HepG2 (cell line): ENCODE data around the gene RNF40. TPM values are rescaled to one million over a fixed set of nuclear protein-coding genes. Genes with fewer than 3 reads are reported as not detected.

Source experiments
- ATAC-seq: fragments of 200-7000 bp; cut with Tn5 transposase; 3 replicates; pipeline ENCODE4 v1.9.1; 2020; ENCODE audit warnings: mild to moderate bottlenecking, moderate library complexity
- BruUV-seq: library from RNA; stranded (reverse); fragments of 400-500 nt; replicated peaks from 2 replicates; lab custom pipeline; 2021; lab: Mats Ljungman, UMichigan
- CTCF ChIA-PET: fragments of 300-600 bp; formaldehyde crosslinking; extraction: SDS; loops from one replicate; lab custom pipeline; 2021; ENCODE audit warnings: low total read pairs, inconsistent platforms, low intra/inter-chr PET ratio; lab: Yijun Ruan, JAX
- POLR2A ChIA-PET: fragments of 350-600 bp; sonication (Branson Sonifier 250); formaldehyde crosslinking; loops from one replicate; lab custom pipeline; 2020; ENCODE audit warnings: antibody characterized with exemption, inconsistent platforms; lab: Yijun Ruan, JAX
- DNase-seq: peaks from one replicate; pipeline ENCODE4 v3.0.0-alpha.2; 2015; ENCODE audit warnings: low spot score
- FAIRE-seq: peaks from 3 replicates; lab custom pipeline; 2011; peaks lifted over from hg19 to GRCh38; lab: Jason Lieb, UNC
- H2AFZ ChIP-seq: one replicate; pipeline ENCODE4 v1.6.1; 2011; ENCODE audit warnings: low read length, inconsistent platforms
- H3K27ac ChIP-seq: fragments of 300-600 bp; 3 replicates; pipeline ENCODE4 v1.8.0; 2011; ENCODE audit warnings: mixed run types, mild to moderate bottlenecking, mixed read lengths, low read length, inconsistent platforms; ENCODE audit not compliant: insufficient read depth; ENCODE audit errors: extremely low read length
- H3K27me3 ChIP-seq, 2 experiments: fragments of 200-600 bp in 1 of 2; 2 replicates in 1 of 2; 3 replicates in 1 of 2; pipeline versions ENCODE4 v1.6.0 to v1.8.0; 2011; ENCODE audit warnings: low read length in 2 of 2, mild to moderate bottlenecking in 2 of 2, moderate library complexity in 2 of 2, inconsistent platforms in 1 of 2; ENCODE audit not compliant: insufficient read depth in 2 of 2, control insufficient read depth in 1 of 2
- H3K36me3 ChIP-seq, 2 experiments: fragments of 200-600 bp in 1 of 2; replicated peaks in 1 of 2; 2 replicates in 1 of 2; 3 replicates in 1 of 2; pipeline versions ENCODE4 v1.5.1 to v1.8.0; 2011; ENCODE audit warnings: low read length in 2 of 2, inconsistent platforms in 1 of 2; ENCODE audit not compliant: insufficient read depth in 2 of 2, control insufficient read depth in 1 of 2
- H3K4me1 ChIP-seq: 2 replicates; pipeline ENCODE4 v1.5.1; 2012; ENCODE audit warnings: low read length, inconsistent platforms; ENCODE audit not compliant: insufficient read depth
- H3K4me2 ChIP-seq: 2 replicates; pipeline ENCODE4 v1.6.0; 2011; ENCODE audit warnings: low read depth, low read length, inconsistent platforms
- H3K4me3 ChIP-seq, 3 experiments: fragments of 200-600 bp in 1 of 3; sonication (generic), shearing (Covaris generic) in 1 of 3; replicated peaks in 1 of 3; 2 replicates each; pipeline ENCODE4 v1.5.1; 2011 to 2016; ENCODE audit warnings: low read length in 3 of 3, inconsistent platforms in 2 of 3, low read depth in 2 of 3, mild to moderate bottlenecking in 2 of 3, control low read depth in 1 of 3, mixed read lengths in 1 of 3; ENCODE audit not compliant: insufficient read depth in 1 of 3
- H3K79me2 ChIP-seq: one replicate; pipeline ENCODE4 v1.6.1; 2011; ENCODE audit warnings: low read length, inconsistent platforms; ENCODE audit not compliant: insufficient read depth
- H3K9ac ChIP-seq: 2 replicates; pipeline ENCODE4 v1.6.0; 2011; ENCODE audit warnings: mild to moderate bottlenecking, low read depth, low read length, inconsistent platforms; ENCODE audit not compliant: insufficient read depth
- H3K9me3 ChIP-seq: 2 replicates; pipeline ENCODE4 v1.5.1; 2012; ENCODE audit warnings: mild to moderate bottlenecking, low read length
- H4K20me1 ChIP-seq: 2 replicates; pipeline ENCODE4 v1.6.0; 2011; ENCODE audit warnings: inconsistent platforms, mild to moderate bottlenecking, low read length, moderate library complexity; ENCODE audit not compliant: insufficient read depth
- AGO1 ChIP-seq: fragments of 200-400 bp; formaldehyde crosslinking; IDR thresholded peaks from 2 replicates; pipeline ENCODE4 v1.6.1; 2017; ENCODE audit warnings: mild to moderate bottlenecking, low read depth, low read length, moderate library complexity; ENCODE audit not compliant: poor library complexity, severe bottlenecking
- AKNA ChIP-seq: sonication (generic); formaldehyde crosslinking; IDR thresholded peaks from 2 replicates; pipeline ENCODE4 v1.4.0; 2020; ENCODE audit warnings: missing genetic modification reagents, borderline replicate concordance
- BCLAF1 ChIP-seq: fragments of 450-650 bp; IDR thresholded peaks from 2 replicates; pipeline ENCODE4 v1.6.1; 2017; ENCODE audit warnings: mild to moderate bottlenecking
- DNMT1 ChIP-seq: sonication (generic); formaldehyde crosslinking; IDR thresholded peaks from 2 replicates; pipeline ENCODE4 v1.5.1; 2020; ENCODE audit warnings: mild to moderate bottlenecking, missing genetic modification reagents
- FIP1L1 ChIP-seq: fragments of 200-400 bp; formaldehyde crosslinking; IDR thresholded peaks from 2 replicates; pipeline ENCODE4 v1.6.1; 2018; ENCODE audit warnings: low read depth, mild to moderate bottlenecking, low read length, moderate library complexity, borderline replicate concordance; ENCODE audit not compliant: insufficient read depth
- IKZF1 ChIP-seq: fragments of 450-650 bp; IDR thresholded peaks from 2 replicates; pipeline ENCODE4 v1.7.1; 2016
- IKZF4 ChIP-seq: sonication (generic); formaldehyde crosslinking; IDR thresholded peaks from 2 replicates; pipeline ENCODE4 v1.5.1; 2020; ENCODE audit warnings: borderline replicate concordance, mild to moderate bottlenecking, low read depth, missing genetic modification reagents; ENCODE audit errors: not compliant biosample characterization
- KDM5B ChIP-seq: sonication (generic); formaldehyde crosslinking; IDR thresholded peaks from 2 replicates; pipeline ENCODE4 v1.4.0; 2020; ENCODE audit warnings: missing genetic modification reagents, mild to moderate bottlenecking, borderline replicate concordance
- KMT2B ChIP-seq: IDR thresholded peaks from 2 replicates; pipeline ENCODE4 v1.6.1; 2016; ENCODE audit warnings: missing genetic modification reagents, missing compliant biosample characterization
- POLR2AphosphoS5 ChIP-seq: IDR thresholded peaks from 2 replicates; pipeline ENCODE4 v1.6.1; 2012; ENCODE audit warnings: low read depth, low read length
- TSC22D2 ChIP-seq: sonication (generic); formaldehyde crosslinking; IDR thresholded peaks from 2 replicates; pipeline ENCODE4 v1.5.1; 2020; ENCODE audit warnings: missing genetic modification reagents, mild to moderate bottlenecking, borderline replicate concordance
- ZNF251 ChIP-seq: sonication (generic); formaldehyde crosslinking; IDR thresholded peaks from 2 replicates; pipeline ENCODE4 v1.9.0; 2021; ENCODE audit warnings: mild to moderate bottlenecking, missing genetic modification reagents
- ZNF503 ChIP-seq: sonication (generic); formaldehyde crosslinking; IDR thresholded peaks from 2 replicates; pipeline ENCODE4 v1.4.0; 2020; ENCODE audit warnings: missing genetic modification reagents
- ZNF75D ChIP-seq: sonication (generic); formaldehyde crosslinking; IDR thresholded peaks from 2 replicates; pipeline ENCODE4 v1.8.1; 2023; ENCODE audit warnings: missing genetic modification reagents, mild to moderate bottlenecking, borderline replicate concordance
- WGBS: methylation state at CpG from one replicate; pipeline ENCODE4 v1.1.6; 2017; ENCODE audit warnings: low lambda C conversion rate; 5-methylcytosine and 5-hydroxymethylcytosine counted together
- in situ Hi-C: cut with HindIII; loops from 2 replicates; pipeline ENCODE4 v1.10.0; 2017; ENCODE audit warnings: low pct_unique_long_range_greater_than_20kb; ENCODE audit not compliant: extremely low pct_ligation_motif_present
- intact Hi-C: fragments of 100-400 bp; cut with micrococcal nuclease; formaldehyde crosslinking; loops from one replicate; pipeline ENCODE4 v1.10.0; 2022; ENCODE audit not compliant: unreplicated experiment
- polyA plus RNA-seq, 8 experiments: library from polyadenylated mRNA; depleted of rRNA in 3 of 8; stranded (reverse) in 7 of 8; unstranded in 1 of 8; fragments of >200 nt; fragmentation: Illumina TruSeq in 4 of 8; extraction: Trizol in 4 of 8; gene quantifications; 2 replicates each; pipeline versions ENCODE4 v1.2.1 to v1.2.3, GENCODE V29; 2011 to 2016; ENCODE audit warnings: low read depth in 4 of 8, missing spikeins in 1 of 8, mixed read lengths in 1 of 8; ENCODE audit not compliant: insufficient read depth in 1 of 8
- total RNA-seq, 5 experiments: library from RNA; depleted of rRNA; stranded (reverse); fragments of >200 nt; fragmentation: Illumina TruSeq; extraction: Trizol; gene quantifications; 2 replicates each; pipeline ENCODE4 v1.2.3, GENCODE V29; 2016; ENCODE audit warnings: low read depth in 1 of 5

RNF40 gene
- total and polyA plus RNA-seq, 2 of the 13 experiments (the other 11 are each of a cell fraction or from before 2014, with no cell fraction given), result 84.0 to 85.6 TPM

GRCh38 chr16:30720086-30720485 lies 42.0 kb upstream of the RNF40 start (continued):
- TF ChIP-seq AKNA (CRISPR knock-in tag) (no peak), IKZF4 (CRISPR knock-in tag) (no peak)

- intact Hi-C loops, result no loop called here
- ATAC-seq (no peak), DNase-seq (no peak), FAIRE-seq (no peak)
- no peak overlapping the region for H3K4me2 ChIP-seq
- ChIA-PET CTCF (no interaction called here), POLR2A (no interaction called here)
- H4K20me1 ChIP-seq, result no peaks in the 10 kb centered on the region; the same call in 1 of the 2 replicates
- WGBS, result 98% methylated on average over 8 of the region's 9 CpGs
- no peaks in the 10 kb centered on the region for H3K27me3 ChIP-seq
- peaks cover 72 to 94% of the 10 kb centered on the region in 2 experiments for H3K36me3 ChIP-seq
- H2AFZ ChIP-seq, result no peak overlapping the region
- no peaks in the 10 kb centered on the region for H3K9me3 ChIP-seq
- in situ Hi-C loops, result no loop called here
- H3K4me3 ChIP-seq, result no peak overlapping the region
- H3K9ac ChIP-seq, result no peak overlapping the region
- no peak overlapping the region for H3K27ac ChIP-seq
- BruUV-seq, result no TSS peak
- H3K4me1 ChIP-seq, result peaks cover 8% of the 10 kb centered on the region
- peaks cover 2% of the 10 kb centered on the region for H3K79me2 ChIP-seq
- TF ChIP-seq ZNF503, result no peak
- no peak for TF ChIP-seq IKZF1
- no peak for TF ChIP-seq BCLAF1
- TF ChIP-seq AGO1, result no peak
- TF ChIP-seq FIP1L1, result no peak
- TF ChIP-seq ZNF251 (CRISPR knock-in tag), result no peak
- TF ChIP-seq POLR2AphosphoS5, result no peak
- TF ChIP-seq ZNF75D, result no peak
- no peak for TF ChIP-seq KDM5B (CRISPR knock-in tag)
- no peak for TF ChIP-seq KMT2B (CRISPR knock-in tag)
- no peak for TF ChIP-seq TSC22D2 (CRISPR knock-in tag)
- no peak for TF ChIP-seq DNMT1
Measured at GRCh38 chr16:30720694-30721093, 41.4 kb upstream of the RNF40 start.
